Kidney (tissue), 14 donors: ENCODE data around the gene AGBL4. TPM values are rescaled to one million over a fixed set of nuclear protein-coding genes. Genes with fewer than 3 reads are reported as not detected.

Source experiments
- DNase-seq, 5 donors: peaks; one replicate each; pipeline ENCODE4 v3.0.0-alpha.2; 2013 to 2020
- FAIRE-seq: peaks from 2 replicates; lab custom pipeline; 2012; peaks lifted over from hg19 to GRCh38; lab: Jason Lieb, UNC
- H3K27ac ChIP-seq, 2 donors: one replicate each; pipeline ENCODE4 v1.7.0; 2013; ENCODE audit warnings: low read depth in 2 of 2, low read length in 2 of 2, inconsistent platforms in 1 of 2
- H3K27me3 ChIP-seq: one replicate; pipeline ENCODE4 v1.7.1; 2013; ENCODE audit warnings: low read length, inconsistent platforms; ENCODE audit not compliant: control insufficient read depth, insufficient read depth
- H3K36me3 ChIP-seq, 3 donors: one replicate each; pipeline versions ENCODE4 v1.7.0 to v1.7.1; 2013; ENCODE audit warnings: low read length in 3 of 3, control low read depth in 1 of 3, inconsistent platforms in 1 of 3; ENCODE audit not compliant: insufficient read depth in 3 of 3, control insufficient read depth in 2 of 3
- H3K4me1 ChIP-seq, 3 donors: one replicate each; pipeline versions ENCODE4 v1.7.0 to v1.7.1; 2013; ENCODE audit warnings: low read length in 3 of 3, inconsistent platforms in 1 of 3, low read depth in 1 of 3; ENCODE audit not compliant: control insufficient read depth in 2 of 3, insufficient read depth in 2 of 3
- H3K4me3 ChIP-seq, 3 donors: one replicate each; pipeline versions ENCODE4 v1.7.0 to v1.8.1; 2013; ENCODE audit warnings: low read length in 3 of 3, control low read depth in 1 of 3, inconsistent platforms in 1 of 3
- H3K9ac ChIP-seq, 3 donors: one replicate each; pipeline versions ENCODE4 v1.7.0 to v1.7.1; 2013; ENCODE audit warnings: low read length in 3 of 3, control low read depth in 1 of 3, inconsistent platforms in 1 of 3
- H3K9me3 ChIP-seq, 3 donors: one replicate each; pipeline versions ENCODE4 v1.7.0 to v1.7.1; 2013; ENCODE audit warnings: low read length in 3 of 3, control low read depth in 1 of 3, inconsistent platforms in 1 of 3; ENCODE audit not compliant: control insufficient read depth in 2 of 3, insufficient read depth in 1 of 3
- CTCF ChIP-seq: IDR thresholded peaks from 3 replicates; pipeline ENCODE4 v1.5.1; 2012; ENCODE audit warnings: mild to moderate bottlenecking, moderate library complexity, borderline replicate concordance; ENCODE audit not compliant: insufficient read depth; ENCODE audit errors: extremely low read depth
- intact Hi-C: fragments of 100-400 bp; cut with DNase I; formaldehyde crosslinking; loops from one replicate; pipeline ENCODE4 v1.11.1; 2022
- polyA plus RNA-seq: library from polyadenylated mRNA; stranded (reverse); fragments of 350-450 nt; fragmentation: Illumina TruSeq; extraction: RNeasy Lipid Tissue Mini Kit (QIAGEN cat#74804); gene quantifications from one replicate; pipeline ENCODE4 v1.2.3, GENCODE V29; 2014; ENCODE audit warnings: low read depth, low replicate concordance; ENCODE audit not compliant: insufficient read depth
- total RNA-seq: library from RNA; stranded (reverse); fragmentation: NEBNext Ultra II Directional; extraction: Animal tissue kit (Norgen Biotek cat#: 25700); gene quantifications from one replicate; pipeline ENCODE4 v1.2.1, GENCODE V29; 2021
- donor health status: control.
- donor health status: control.
- donor health status: control.
- donor health status: control.
- donor health status: control.
- donor health status: DM: yes; HTN: yes; CAD: no.
- donor health status: Normal renal cell carcinoma (clear cell type).

The AGBL4 gene
- total and polyA plus RNA-seq, 2 donors from 2014 or later, result 1.5 to 2.7 TPM

- H3K27me3 ChIP-seq, result no peaks in the 10 kb centered on the region
- intact Hi-C loops, result no loop called here
- FAIRE-seq (no peak), DNase-seq (no peak)
- H3K9ac ChIP-seq, result no peak overlapping the region
- TF ChIP-seq CTCF, result no peak
- H3K27ac ChIP-seq, result no peak overlapping the region
- no peak overlapping the region for H3K4me3 ChIP-seq
- H3K36me3 ChIP-seq, result no peaks in the 10 kb centered on the region
- peaks cover 0 to 1% (median under 1%) of the 10 kb centered on the region in 3 donors for H3K4me1 ChIP-seq
- H3K9me3 ChIP-seq, result no peaks in the 10 kb centered on the region
These were observed 1378.7 kb downstream of the AGBL4 start for GRCh38 chr1:48644905-48645605.

GRCh38 chr1:48644190-48644900, 1379.4 kb downstream of the AGBL4 start:
- Histone ChIP-seq H3K9me3 (no peaks in the 10 kb centered on the region), H3K9ac (no peak overlapping the region), H3K36me3 (no peaks in the 10 kb centered on the region), H3K4me1 (no peaks in the 10 kb centered on the region), H3K27me3 (no peaks in the 10 kb centered on the region), H3K27ac (no peak overlapping the region), H3K4me3 (no peak overlapping the region)
- intact Hi-C loops, result no loop called here
- TF ChIP-seq CTCF, result no peak
- FAIRE-seq (no peak), DNase-seq (no peak)

GRCh38 chr1:48643193-48643592, 1380.6 kb downstream of the AGBL4 start:
- no peak overlapping the region for H3K4me3 ChIP-seq
- no peak for TF ChIP-seq CTCF
- FAIRE-seq, result no peak
- H3K9me3 ChIP-seq, result no peaks in the 10 kb centered on the region
- no peaks in the 10 kb centered on the region for H3K4me1 ChIP-seq
- H3K27ac ChIP-seq, result no peak overlapping the region
- intact Hi-C loops, result no loop called here
- no peak for DNase-seq
- H3K9ac ChIP-seq, result no peak overlapping the region
- H3K27me3 ChIP-seq, result no peaks in the 10 kb centered on the region
- H3K36me3 ChIP-seq, result no peaks in the 10 kb centered on the region
